Right renal pelvis (tissue), 4 donors: ENCODE results near the gene ACAP1. TPM values are rescaled to one million over a fixed set of nuclear protein-coding genes. Genes with fewer than 3 reads are reported as not detected.
"Not testable (repeated sequence)": the region's sequence is repeated elsewhere in the genome, so short reads cannot be mapped to it uniquely, and the experiment has no call there.

Experiments
- DNase-seq, 4 donors: peaks; one replicate each; pipeline ENCODE4 v3.0.0-alpha.2; 2013; ENCODE audit warnings: low read depth in 4 of 4, low spot score in 3 of 4, missing footprints in 1 of 4
- polyA plus RNA-seq, 4 donors: library from polyadenylated mRNA; unstranded; fragments of 120-200 nt; gene quantifications; one replicate each; pipeline ENCODE4 v1.2.1, GENCODE V29; 2013; ENCODE audit not compliant: insufficient read length in 4 of 4

ACAP1 gene
- polyA plus RNA-seq, 4 donors: 5.7 to 9.1 (median 6.0) TPM

GRCh38 chr17:7352910-7353635, 16.7 kb downstream of the ACAP1 start:
- no peak for DNase-seq

GRCh38 chr17:7354262-7354843, 18.0 kb downstream of the ACAP1 start:
- no peak for DNase-seq

DNA sequence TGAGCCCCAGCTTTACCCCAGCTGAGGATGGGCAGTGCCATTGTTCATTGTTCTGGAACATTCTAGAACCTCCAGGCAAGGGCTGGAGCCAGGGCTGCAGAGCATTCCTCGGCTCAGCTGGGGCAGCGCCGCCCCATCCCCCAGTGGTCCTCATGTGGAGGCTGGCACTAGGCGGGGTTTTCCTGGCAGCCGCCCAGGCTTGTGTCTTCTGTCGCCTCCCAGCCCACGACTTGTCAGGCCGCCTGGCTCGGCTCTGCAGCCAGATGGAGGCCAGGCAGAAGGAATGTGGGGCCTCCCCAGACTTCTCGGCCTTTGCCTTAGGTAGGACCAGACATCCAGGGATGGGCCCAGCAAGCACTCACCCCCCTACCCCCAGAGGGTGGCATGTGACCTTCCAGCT, 18.7 kb downstream of the ACAP1 start, which contains the start of gene TMEM95:
TMEM95 (plus strand) TSS at position 104 of the 400 bp plus-strand sequence; CDS start at position 153, 49 bp downstream.
- no peak for DNase-seq

DNA sequence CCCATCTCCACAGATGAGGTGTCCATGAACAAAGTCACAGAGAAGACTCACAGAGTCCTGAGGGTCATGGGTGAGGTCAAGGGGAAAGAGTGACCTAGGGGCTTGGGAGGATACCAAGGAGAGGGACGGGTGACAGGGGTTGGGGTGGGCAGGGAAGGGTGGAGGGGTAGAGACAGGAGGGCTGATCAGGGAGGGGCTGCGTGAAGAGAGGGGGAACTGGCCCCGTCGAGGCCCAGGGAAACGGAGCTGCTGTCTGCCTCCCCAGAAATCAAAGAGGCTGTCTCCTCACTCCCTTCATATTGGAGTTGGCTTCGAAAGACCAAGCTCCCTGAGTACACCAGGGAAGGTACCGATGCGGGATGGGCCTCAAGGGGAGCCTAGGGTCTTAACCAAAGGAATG, 19.2 kb downstream of the ACAP1 start:
- DNase-seq: no peak

DNA sequence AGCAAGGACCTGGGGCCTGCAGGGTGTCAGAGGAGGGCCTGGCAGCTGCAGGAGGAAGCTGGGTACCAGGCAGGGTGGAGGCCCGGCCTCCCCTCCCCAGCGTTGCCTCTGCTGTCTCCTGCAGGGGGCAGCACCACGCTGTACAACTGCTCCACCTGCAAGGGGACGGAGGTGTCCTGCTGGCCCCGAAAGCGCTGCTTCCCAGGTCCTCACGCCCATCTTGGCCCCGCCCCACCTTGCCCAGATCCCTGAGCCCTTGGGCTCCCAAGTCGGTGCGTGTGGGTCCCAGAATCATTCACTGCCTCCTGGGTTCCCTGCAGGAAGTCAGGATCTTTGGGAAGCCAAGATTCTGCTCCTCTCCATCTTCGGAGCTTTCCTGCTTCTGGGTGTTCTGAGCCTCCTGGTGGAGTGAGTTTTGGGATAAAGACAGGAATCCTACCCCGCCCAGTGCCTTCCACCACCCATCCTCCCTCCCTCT, 19.8 kb downstream of the ACAP1 start:
- peak in 1 of 4 donors; percentile 61 for DNase-seq

- DNase-seq: no peak
Observed at GRCh38 chr17:7356756-7357155, 20.4 kb downstream of the ACAP1 start.

- no peak for DNase-seq
Observed at GRCh38 chr17:7357381-7357780, 21.1 kb downstream of the ACAP1 start.

DNA sequence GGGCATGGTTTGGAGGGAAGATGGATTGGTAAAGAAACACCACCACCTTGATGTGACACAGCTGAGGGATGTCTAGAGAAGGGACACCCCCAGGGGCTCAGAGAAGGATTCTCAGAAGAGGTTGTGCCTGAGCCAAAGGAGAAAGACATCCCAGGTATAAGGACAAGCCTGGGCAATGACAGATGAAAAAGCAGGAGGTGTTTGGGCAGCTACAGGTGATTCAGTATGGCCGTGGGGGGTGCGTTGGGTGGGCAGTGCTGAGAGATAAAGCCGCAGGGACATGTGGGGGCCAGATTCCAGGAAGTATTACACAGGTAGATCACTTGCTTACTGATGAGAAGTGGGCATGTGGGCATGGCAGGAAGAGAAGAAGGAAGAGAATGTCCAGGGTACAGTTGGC, 25.6 kb downstream of the ACAP1 start:
- DNase-seq: no peak

GRCh38 chr17:7363311-7363710, 27.0 kb downstream of the ACAP1 start:
- no peak for DNase-seq

GRCh38 chr17:7365963-7366362, 29.6 kb downstream of the ACAP1 start:
- not testable (repeated sequence) for DNase-seq

DNA sequence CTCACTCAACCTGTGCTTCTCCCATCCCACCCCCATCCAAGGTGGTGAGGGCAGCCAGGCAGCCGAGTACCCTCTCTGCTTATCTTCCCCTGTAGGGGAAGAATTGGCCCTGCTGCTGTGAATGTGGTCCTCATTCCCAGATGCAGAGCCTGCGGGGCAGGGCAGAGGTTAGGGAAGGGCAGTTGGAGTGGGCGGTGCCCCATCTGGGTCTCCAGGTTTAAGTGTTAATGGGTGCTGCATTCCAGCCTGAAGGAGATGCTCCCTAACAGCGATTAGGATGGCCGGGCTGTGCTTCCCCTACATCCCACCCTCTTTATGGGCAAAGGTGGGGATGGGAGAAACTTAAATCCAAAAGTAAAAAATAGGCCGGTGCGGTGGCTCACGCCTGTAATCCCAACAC, 30.8 kb downstream of the ACAP1 start:
- no peak for DNase-seq

DNA sequence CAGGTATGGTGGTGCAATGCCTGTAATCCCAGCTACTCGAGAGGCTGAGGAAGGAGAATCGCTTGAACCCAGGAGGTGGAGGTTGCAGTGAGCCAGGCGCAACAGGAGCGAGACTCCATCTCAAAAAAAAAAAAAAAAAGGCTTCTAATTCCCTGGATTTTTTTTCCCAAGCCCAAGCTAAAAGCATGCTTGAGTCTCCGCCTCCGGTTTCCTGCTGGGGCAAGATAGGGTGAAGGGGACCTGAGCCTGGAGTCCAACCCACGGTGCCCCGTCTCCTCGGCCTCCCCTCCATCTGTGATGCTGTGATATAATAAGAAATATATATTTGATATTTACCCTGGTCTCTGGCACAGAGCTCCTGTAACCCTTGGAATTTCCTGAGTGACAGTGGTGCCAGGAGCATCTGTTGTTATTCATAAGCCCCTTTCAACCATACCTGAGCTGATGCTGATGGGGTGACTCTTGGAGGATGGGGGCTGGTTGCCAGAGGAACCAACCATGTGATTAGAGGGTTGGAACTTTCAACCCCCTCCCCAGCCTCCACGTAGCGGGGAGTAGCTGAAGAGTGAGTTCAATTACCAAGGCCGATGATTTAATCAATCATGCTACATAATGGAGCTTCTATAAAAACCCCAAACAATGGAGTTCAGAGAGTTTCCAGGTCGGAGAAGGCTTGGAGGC, 31.7 kb downstream of the ACAP1 start:
- no peak for DNase-seq

- DNase-seq: not testable (repeated sequence)
Observed at GRCh38 chr17:7368599-7368994, 32.3 kb downstream of the ACAP1 start.

GRCh38 chr17:7369825-7370224, 33.5 kb downstream of the ACAP1 start:
- DNase-seq: no peak

- no peak for DNase-seq
Observed at GRCh38 chr17:7370853-7371252, 34.5 kb downstream of the ACAP1 start.

DNA sequence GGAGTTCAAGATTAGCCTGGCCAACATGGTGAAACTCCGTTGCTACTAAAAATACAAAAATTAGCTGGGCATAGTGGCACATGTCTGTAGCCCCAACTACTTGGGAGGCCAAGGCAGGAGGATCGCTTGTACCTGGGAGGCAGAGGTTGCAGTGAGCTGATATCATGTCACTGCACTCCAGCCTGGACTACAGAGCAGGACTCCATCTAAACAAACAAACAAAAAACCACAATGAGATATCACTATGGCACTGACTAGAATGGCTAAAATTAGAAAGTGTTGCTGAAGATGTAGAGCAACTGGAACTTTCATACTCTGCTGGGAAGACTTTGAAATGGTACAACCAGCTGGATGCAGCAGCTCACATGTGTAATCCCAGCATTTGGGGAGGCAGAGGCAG, 38.0 kb downstream of the ACAP1 start:
- DNase-seq: no peak

- DNase-seq: no peak
Observed at GRCh38 chr17:7379134-7379533, 42.8 kb downstream of the ACAP1 start.

DNA sequence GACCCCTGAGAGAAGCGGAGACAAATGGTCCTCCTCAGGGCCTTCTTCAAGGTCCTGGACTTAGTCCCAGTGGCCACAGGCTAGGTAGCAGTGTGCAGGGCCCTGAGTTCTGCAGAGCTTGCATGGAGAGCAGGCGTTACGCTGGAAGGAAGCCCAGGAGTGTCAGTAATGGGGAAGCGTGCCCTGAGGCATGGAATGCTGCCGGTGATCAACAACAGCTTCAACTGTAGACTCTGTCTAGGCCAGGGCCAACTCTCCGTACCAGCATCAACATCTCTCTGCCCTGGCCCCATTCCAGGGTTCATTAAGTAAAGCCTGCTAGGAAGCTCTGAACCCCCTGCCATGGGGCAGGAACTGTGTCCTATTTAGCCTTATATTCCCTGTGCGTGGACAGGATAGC, 44.0 kb downstream of the ACAP1 start:
- no peak for DNase-seq

DNA sequence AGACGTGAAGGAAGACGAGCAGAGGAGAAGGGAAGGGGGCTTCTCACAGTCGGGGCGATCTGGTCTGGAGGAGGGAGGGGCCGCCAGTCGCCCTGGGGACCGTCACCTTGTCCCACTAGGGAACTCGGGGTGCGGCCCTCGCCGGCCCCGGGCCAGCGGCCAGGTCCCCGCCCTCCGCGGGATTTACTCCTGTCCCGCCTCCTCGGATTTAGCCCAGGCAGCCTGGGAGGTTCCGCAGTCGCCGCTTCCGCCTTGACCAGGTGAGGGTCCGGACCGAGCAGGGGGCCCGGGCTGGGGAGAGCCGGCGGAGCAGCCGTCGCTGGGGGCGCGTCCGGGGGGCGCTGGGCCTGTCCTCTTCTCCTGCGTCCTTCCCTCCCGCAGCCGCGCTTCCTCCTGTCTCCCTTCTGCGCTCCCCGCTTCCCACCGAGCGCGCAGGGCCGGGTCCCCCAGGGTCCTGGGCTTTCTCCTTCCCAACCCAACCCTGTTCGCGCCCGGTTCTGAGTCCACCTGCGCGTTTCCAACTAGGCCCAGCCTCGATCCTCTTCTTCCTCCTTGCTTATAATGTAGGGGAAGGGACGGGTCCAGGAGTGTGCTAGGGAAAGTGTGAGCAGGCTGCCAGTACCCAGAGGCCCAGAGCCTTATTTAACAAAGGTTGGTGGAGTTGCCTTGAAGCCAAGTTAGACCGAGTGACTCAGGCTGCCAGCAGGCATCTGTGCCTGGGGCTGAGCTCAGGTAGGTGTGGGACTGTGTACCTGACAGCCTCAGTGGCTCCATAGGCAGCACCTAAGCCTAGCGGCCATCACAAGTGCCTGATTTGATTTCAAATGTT, 44.7 kb downstream of the ACAP1 start, which contains the start of gene TNK1:
TNK1 (plus strand) TSS at position 235 of the 829 bp plus-strand sequence. CDS start 1,838 bp downstream, outside the sequence.
- peak in 1 of 4 donors; percentile 5 for DNase-seq

DNA sequence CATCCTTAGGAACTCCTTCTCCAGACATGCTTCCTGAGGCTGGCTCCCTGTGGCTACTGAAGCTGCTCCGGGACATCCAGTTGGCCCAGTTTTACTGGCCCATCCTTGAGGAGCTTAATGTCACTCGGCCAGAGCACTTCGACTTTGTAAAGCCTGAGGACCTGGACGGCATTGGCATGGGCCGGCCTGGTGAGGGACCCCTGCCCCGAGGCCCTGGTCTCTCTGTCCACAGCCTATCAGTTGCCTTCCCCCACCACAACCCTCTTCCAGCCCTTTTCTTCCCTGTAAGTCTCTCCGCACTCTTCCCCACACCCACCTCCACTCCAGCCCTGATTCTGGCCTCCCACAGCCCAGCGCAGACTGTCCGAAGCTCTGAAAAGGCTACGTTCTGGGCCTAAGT, 46.6 kb downstream of the ACAP1 start:
- DNase-seq: no peak

DNA sequence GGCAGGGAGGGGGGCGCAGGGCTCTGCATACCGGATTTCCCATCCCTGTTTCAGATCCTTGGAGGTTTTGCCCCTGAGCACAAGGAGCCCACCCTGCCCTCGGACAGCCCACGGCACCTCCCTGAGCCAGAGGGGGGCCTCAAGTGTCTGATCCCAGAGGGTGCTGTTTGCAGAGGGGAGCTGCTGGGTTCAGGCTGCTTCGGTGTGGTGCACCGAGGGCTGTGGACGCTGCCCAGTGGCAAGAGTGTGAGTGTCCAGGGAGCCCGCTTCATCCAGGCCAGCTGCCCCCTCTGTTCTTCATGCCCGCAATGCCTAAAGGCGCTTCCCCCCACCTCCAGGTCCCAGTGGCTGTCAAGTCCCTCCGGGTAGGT, 47.0 kb downstream of the ACAP1 start:
- DNase-seq: no peak
